HG03442 (cell line): Measurements from ENCODE around the gene KRT82.
"Not testable (repeated sequence)": the region's sequence is repeated elsewhere in the genome, so short reads cannot be mapped to it uniquely, and the experiment has no call there.

Experiments used
- ATAC-seq: cut with Tn5 transposase; IDR thresholded peaks from one replicate; pipeline ENCODE4 v1.9.1; 2021; ENCODE audit warnings: mild to moderate bottlenecking, moderate library complexity; ENCODE audit not compliant: unreplicated experiment

KRT82 gene

DNA sequence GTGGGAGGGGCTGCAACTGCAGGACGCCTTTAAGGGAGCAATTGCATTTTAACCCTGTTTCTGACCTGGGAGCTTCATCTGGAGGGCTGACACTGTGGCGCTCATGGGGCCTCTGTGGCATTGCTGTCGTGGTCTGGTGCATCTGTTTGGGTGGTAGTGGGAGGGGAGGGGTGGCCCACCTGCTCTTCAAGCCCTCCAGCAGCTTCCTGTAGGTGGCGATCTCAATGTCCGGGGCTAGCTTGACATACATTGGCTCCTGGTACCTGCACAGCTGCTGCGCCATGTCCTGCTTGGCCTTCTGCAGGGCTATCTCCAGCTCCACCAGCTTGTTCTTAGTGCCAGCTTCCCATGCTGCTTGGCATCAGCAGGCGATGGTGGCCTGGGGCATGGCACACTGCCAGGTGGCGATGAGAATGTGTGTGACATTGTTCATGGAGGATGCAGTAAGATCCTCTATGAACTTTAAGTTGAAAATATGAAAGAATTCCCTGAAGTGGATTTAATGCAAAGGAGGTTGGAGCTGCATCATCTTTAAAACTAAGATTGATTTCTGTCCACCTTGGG lies 7.7 kb upstream of the KRT82 start:
- no peak for ATAC-seq

DNA sequence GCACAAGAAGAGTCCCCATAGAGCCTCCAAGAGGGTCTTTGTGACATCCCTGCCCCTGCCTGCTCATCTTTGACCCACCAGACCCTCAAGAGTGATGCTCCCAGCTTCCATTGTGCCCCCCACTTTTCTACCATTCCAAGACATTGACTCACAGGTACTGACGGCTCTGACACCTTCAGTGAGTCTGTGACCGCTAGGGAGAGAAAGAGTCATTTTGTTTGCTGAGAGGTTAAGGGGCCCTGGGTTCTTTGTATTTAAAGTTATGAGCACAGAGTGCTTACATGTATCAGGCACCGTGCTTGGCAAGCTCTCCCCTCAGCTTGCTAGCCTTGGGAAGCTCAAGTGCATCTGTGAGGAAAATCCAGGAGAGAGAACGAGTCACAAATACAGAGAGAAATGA lies 7.1 kb upstream of the KRT82 start:
- no peak for ATAC-seq

DNA sequence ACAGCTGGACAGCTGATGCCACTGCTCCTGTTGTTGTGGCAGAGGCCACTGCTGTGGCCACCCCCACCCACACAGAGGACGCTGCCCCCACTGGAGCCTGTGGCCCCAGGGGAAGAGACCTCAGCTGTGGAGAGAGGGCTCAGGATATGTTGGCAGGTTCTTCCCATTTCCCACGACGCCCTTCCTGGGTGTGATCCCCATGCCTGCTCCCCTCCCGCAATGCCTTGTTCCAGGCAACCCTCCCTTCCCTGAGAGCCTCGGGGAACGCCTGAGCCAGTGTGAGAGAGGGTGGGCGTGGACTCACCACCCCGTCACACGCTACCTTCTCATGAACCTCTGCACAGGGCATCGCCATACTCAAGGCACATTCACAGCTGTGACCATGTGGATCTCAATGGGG lies 5.7 kb upstream of the KRT82 start:
- ATAC-seq, result no peak

DNA sequence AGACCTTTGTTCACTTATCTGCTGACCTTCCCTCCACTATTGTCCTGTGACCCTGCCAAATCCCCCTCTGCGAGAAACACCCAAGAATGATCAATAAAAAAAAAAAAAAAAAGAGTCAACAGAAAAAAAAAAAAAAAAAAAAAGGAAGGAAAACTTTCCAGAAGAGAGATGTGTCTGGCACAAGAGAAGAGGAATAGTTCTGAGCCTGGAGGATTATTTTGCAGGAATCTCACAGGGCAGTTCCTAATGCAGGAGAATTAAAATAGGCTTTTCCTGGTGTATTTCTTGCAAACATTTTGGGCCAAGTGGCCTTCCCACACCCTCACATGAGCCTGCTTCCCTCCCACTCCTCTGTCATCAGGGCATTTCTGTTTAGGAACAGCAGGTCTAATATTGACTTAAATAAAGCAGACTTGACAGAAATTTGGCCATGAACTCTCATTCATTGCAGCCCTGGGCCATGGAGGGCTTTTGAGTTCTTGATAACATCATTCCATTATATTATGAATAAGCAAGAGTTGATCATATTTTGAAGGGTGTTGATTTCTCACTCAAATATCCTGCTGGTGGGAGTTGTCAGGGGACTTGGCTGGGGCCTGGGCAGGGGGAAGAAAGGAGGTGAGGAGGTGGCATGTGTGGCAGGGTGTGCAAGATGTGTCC lies 4.6 kb upstream of the KRT82 start:
- not testable (repeated sequence) for ATAC-seq

DNA sequence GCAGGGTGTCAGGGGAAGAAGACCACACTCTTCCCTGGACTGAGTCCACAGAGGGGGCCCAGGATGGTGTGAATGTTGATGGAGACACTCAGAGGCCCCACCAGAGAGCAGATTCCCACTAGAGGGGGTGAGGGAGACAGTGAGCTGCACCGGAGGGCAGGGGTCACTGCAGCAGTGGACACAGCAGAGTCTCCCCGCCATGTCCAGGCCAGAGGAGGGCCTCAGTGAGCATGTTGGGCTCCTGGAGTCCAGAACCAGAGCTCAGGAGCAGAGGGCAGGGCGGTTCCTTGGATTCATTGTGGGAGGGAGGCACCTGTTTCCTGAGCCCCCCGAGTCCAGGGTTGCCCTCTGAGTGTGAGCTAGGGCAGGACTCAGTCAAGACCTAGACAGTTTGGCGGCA lies 1.8 kb upstream of the KRT82 start:
- no peak for ATAC-seq

DNA sequence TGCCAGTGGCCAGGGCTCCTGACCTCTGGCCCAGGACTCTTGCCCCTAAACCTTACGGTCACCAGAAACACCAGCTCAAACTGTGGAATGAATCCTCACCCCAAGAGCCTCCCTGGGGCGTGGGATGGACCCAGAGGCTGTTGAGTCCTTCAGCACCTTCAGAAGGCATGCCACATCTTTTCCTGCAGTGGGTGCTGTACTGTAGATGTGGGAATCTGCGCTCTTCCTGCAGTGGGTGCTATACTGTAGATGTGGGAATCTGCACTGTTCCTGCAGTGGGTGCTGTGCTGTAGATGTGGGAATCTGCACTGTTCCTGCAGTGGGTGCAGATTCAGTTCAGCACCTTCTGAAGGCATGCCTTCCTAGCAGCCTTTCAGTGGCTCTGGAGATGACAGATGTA lies 1.2 kb downstream of the KRT82 start:
- ATAC-seq, result no peak

DNA sequence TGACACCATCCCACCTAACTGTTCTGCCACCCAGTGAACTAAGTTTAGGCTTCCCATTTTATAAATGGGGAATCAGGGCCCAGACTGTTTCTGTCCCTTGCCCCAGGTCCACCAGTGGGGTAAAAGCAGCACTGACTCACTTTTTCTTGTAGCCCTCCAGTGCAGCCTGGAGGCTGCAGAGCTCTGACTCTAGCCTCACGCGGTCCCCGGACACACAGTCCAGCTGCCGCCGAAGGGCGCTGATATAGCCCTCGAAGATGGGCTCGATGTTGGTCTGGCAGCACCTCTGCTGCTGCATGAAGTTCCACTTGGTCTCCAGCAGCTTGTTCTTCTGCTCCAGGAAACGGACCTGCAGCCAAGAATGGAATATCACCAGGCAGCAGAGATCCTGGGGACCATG lies 2.6 kb downstream of the KRT82 start:
- no peak for ATAC-seq

DNA sequence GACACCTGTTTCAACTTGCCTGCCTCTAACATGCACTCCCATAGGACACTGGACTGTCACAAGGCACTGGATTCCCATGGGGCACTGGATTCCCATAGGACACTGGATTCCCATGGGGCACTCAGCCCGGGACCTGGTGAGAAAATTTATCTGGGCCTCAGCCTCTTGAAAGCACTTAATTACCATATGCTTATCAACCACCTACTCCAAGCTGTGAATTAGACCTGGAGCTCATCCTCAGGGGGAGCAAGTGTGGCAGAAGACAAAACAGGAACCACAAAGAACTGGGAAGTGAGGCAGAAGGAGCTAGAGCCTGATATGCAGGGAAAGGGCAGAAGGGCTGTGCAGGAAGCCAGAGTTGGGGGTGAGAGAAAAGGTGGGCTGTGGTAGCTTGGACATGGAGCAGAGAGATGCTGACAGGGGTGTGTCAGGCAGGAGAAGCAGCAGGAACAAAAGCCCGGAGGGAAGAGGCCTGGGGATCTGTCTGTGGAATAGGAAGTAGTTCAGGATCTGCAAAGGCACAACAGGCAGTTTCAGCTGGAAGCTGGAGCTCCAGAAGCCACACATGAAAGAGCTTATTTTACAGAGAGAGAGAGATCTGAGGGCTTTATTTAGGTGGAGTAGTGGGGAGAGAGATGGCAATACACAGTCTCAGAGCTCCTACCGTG lies 3.1 kb downstream of the KRT82 start:
- no peak for ATAC-seq

DNA sequence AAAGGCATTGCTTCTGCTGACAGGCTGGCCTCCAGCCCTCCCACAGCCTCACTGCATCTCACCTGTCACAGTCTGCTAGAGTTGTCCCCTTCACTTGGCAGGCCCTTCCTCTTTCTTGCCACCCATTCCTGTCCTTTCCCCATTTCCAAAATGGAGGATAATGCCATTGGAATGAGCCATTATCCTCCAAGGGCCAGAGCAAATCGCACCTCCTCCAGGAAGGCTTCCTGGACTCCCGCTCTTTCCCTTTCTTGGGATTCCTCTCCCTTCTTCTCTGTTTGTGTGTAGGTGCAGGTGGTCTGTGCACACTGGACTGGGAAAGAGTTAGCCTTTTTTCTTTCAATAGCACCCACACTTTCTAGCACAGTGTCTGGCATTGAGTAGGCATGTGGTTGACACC lies 3.8 kb downstream of the KRT82 start:
- no peak for ATAC-seq

DNA sequence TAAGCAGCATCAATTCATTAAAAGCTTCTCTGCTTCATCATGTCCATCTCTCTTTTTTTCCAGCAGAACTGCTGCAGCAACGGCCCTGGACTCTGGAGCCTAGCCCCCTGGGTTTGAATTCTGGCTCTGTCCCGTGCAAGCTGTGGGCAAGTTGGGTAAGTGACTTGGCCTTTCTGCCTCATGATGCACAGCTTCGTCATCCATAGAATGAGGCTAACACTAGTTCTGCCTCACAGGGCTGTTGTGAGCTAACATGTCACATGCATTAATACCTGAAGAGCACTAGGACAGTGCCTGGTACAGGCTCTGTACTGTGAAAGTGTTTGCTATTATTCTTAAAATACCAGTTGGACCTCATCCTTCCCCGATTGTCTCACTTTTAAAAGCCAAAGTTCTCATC lies 4.2 kb downstream of the KRT82 start:
- no peak for ATAC-seq

DNA sequence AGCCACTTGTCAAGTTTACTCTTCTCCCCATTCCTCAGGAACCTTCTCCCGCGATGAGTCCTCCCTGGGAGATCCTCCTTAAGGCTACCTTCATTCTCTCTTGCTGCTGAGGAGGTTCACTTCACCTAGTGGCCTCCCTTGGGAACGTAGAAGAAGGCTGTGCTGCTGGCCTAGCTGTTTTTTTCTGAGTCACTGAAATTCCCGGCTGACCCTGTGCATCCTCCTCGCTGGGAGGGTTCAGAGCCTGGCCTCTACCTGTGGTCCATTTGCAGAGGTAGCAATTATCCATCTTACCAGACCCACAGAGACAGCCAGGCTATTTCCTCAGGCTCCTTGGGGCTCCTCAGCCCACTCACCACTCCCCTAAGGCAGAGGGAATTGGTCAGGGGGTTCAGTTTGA lies 4.6 kb downstream of the KRT82 start:
- no peak for ATAC-seq

DNA sequence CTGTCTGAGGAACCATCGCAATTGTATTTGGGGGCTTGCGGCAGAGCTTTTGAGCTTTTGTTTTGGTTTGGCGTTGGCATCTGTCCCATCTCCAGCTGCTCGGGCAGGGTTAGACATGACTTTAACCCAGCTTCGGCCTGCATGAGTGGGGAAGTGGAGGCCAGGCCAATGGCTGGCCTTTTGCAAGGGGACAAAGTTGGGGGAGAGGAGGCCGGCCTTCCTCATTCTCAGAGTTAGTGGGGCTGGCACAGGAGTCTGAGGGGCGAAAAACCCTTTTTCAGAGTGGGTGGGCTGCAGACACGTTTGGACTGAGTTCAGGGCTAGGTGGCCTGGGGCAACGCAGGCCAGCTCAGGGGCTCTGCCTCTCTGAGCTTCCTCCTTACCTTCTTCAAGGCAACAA lies 5.2 kb downstream of the KRT82 start:
- ATAC-seq, result no peak

DNA sequence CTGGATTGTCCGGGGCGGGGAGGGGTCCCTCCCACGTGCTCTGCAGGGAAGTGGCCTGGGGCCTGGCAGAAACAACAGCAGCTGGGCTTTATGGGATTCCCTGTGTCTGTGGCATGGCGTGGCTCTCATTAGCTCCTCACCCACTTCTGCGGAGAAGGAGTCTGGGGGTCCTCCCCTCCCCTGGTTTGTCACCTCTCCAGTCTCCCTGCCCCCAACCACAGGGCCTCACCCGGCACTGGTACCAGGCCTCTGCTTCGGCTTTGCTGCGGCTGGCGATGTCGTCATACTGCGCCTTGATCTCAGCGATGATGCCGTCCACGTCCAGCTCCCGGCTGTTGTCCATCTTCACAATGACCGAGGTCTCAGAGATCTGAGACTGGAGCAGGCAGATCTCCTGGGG lies 6.4 kb downstream of the KRT82 start:
- no peak for ATAC-seq

DNA sequence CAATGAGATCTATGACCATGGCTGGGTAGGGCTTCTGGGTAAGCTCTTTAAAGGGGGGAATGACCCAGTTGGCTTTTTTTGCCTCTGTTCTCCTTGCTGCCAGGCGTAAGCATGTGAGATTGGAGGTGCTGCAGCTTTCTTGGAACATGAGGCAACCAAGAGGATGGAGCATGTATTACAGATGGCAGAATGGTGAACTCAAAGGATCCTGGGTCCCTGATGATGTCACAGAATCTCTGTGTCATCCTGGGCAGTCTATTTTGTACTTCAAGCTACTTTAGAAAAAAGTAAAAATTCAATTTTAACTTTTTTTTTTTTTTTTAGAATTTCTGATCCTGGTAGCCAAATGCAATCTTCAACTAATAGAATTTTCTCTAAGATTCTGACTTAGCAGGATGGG lies 8.0 kb downstream of the KRT82 start:
- no peak for ATAC-seq

DNA sequence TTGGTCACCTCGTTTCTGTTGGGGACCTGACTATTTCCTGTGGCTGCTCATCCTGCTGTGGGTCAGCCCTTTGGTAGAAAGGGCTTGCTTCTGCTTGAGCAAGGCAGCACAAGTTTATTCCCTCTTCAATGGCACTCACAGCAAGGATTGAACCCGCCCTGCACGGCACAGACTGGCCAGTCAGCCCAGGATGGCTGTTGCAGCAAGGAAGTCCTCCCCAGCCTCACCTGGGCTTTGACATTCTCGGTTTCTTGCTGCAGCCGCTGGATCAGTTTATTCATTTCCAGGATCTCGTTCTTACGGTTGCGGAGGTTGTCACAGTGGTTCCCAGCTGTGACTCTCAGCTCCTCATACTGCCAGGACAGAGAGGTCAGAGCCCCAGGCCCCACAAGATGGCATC lies 9.5 kb downstream of the KRT82 start:
- ATAC-seq, result no peak

DNA sequence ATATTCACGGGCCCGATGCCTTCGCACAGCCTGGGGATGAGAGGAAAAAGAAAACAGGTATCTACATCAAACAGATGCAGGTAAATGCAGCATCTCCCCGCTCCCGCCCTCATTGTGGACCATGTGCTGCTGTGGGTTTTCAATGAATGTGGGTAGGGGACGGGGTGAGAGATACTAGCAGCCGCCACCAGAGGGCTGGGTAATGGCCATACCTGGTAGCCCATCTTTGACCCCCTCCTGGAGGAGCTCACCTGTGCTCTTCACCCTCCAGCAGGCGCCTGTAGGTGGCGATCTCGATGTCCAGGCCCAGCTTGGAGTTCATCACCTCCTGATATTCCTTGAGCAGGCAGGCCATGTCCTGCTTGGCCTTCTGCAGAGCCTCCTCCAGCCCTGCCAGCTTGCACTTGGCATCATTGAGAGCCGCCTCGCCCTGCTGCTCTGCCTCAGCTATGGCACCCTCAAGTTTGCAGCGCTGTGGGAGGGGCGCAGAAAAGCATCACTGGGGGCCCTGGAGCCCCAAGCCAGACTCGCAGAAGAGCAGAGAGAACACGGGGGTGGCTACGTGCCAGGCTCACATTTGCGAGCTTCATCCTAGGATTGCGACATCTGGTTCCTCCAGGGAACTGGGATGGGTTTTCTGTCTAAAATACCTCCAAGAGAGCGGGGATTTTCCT lies 10.2 kb downstream of the KRT82 start:
- no peak for ATAC-seq

DNA sequence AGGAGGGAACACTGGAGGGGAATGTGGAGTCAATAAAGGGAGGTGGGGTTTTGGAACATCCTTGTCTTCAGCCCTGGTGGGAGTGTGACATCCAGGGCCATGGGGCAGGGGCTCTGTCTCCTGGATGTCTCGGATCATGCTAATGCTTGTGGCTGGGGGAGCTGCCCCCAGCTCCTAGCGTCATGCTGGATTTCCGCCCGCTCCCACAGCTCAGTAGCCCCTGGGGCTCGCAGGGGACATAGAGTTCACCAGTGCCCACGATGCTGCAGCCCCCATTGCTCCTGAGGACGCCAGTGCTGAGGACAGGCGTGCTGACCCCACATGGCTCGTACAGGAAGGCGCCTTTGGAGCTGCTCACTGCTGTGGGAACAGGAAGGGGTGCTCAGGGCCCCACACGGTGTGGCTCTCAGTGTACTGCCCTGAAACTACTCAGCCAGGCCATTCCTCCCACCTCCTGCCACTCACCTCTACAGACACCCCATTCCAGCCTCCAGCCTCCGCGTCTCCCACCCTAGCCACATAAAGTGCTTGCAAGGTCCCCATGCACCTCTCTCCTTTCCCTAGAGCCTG lies 11.2 kb downstream of the KRT82 start:
- ATAC-seq, result no peak

DNA sequence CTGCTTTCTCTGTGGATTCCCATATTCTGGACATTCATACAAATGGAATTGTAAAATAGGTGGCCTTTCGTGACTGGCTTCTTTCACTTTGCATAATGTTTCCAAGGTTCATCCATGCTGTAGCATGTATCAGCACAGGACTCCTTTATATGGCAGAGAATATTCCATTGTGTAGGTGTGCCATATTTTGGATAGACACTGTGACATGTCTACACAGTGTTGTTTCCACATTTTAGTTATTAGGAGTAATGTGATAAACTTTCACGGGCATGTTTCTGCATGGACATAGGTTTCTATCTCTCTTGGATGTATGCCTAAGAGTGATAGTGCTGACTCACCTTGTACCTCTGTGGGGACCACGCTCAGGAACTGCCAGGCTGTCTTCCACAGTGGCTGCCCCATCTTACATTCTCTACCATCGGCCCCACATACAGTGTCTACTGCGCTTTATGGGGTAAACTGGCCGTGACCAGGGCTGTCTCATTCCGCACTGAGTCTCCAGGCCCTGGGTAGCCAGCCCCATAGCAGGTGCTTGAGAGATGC lies 13.6 kb downstream of the KRT82 start:
- ATAC-seq, result no peak

DNA sequence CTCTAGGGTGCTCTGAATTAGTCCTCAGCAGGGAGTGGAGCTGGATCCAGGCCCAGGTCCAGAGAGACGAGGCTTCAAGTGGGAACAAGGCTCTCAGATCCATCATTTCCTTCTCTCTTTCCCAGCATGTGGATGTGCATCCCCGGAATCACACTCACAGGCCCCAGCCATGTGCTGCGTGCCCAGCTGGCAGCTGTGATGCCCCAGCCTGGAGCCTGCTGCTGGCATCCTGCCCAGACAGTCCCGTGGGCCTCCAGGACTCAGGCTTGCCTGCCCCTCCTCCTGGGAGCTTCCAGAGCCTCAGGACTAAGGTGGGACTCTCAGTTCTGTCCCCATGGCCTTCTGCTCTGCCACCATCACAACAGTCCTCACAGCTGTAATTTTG lies 14.5 kb downstream of the KRT82 start:
- ATAC-seq, result no peak

DNA sequence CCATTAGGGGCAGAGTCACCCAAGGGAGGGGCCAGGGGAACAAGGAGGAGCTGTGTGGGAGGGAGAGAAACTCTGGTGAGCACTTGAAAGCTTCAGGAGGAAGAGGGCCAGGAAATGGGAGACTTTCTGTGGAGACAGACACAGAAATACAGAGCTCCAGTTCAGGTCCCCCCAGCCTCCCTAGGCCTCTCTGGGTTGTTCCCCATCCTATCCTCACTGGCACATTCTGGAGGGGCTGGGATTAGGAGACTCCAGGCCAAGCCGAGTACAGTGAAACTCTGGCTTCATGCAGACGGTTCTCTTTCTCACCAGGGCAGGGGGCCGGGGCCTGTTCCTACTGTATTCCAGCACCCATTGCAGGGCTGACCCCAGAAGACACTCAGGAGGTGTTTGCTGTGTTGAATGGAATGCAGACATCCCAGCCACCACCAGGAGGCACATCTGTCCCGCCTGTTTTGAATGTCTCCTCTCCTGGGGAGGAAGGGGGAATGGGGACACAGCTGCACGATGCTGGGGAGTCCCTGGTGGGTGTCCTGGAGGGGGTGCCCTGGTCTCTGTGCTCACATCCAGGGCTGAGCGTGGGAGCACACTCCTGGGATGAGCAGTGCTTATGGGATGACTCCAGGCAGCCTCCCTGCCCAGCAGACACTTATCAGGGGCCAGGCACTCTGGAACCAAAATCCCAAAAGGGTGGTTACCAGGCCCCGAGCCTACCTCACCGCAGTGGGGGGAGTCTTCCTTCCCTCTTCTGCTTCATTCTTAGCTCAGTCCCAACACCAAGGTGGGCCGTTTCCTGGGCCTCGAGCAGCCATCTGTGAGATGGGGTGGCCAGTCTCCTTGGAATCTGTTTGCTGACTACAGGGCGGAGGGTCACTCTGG lies 15.2 kb downstream of the KRT82 start:
- ATAC-seq, result no peak
